GM23248 (cell line): ENCODE data around the gene CD164L2. TPM values are rescaled to one million over a fixed set of nuclear protein-coding genes. Genes with fewer than 3 reads are reported as not detected.

Source experiments
- DNase-seq: peaks from one replicate; pipeline ENCODE4 v3.0.0-alpha.2; 2015
- H2AFZ ChIP-seq: fragments of 200-600 bp; sonication (generic); 2 replicates; pipeline ENCODE4 v1.6.1; 2016; ENCODE audit warnings: antibody characterized with exemption
- H3F3A ChIP-seq: fragments of 200-600 bp; sonication (generic); 2 replicates; pipeline ENCODE4 v1.6.1; 2016; ENCODE audit warnings: mild to moderate bottlenecking, antibody characterized with exemption, mixed run types; ENCODE audit not compliant: insufficient read depth
- H3K27ac ChIP-seq: fragments of 200-600 bp; sonication (generic); 2 replicates; pipeline ENCODE4 v1.5.1; 2016; ENCODE audit warnings: mild to moderate bottlenecking
- H3K27me3 ChIP-seq: fragments of 200-600 bp; sonication (generic); replicated peaks from 2 replicates; pipeline ENCODE4 v1.6.1; 2016; ENCODE audit warnings: mild to moderate bottlenecking; ENCODE audit not compliant: insufficient read depth
- H3K36me3 ChIP-seq: fragments of 200-600 bp; sonication (generic); 2 replicates; pipeline ENCODE4 v1.6.1; 2016; ENCODE audit warnings: low read depth, mild to moderate bottlenecking
- H3K4me1 ChIP-seq: fragments of 200-600 bp; sonication (generic); 2 replicates; pipeline ENCODE4 v1.6.1; 2016; ENCODE audit warnings: mild to moderate bottlenecking; ENCODE audit not compliant: insufficient read depth
- H3K4me2 ChIP-seq: fragments of 200-600 bp; sonication (generic); one replicate; pipeline ENCODE4 v1.6.1; 2016; ENCODE audit warnings: mild to moderate bottlenecking; ENCODE audit not compliant: unreplicated experiment
- H3K4me3 ChIP-seq: fragments of 200-600 bp; sonication (generic); 2 replicates; pipeline ENCODE4 v1.5.1; 2016; ENCODE audit warnings: mild to moderate bottlenecking
- H3K79me2 ChIP-seq: fragments of 200-600 bp; sonication (generic); 2 replicates; pipeline ENCODE4 v1.6.1; 2016; ENCODE audit warnings: mild to moderate bottlenecking; ENCODE audit not compliant: insufficient read depth
- H3K9ac ChIP-seq: fragments of 200-600 bp; sonication (generic); 2 replicates; pipeline ENCODE4 v1.6.1; 2016; ENCODE audit warnings: mild to moderate bottlenecking
- H3K9me2 ChIP-seq: fragments of 200-600 bp; sonication (generic); 2 replicates; pipeline ENCODE4 v1.6.1; 2016; ENCODE audit warnings: mixed run types, mild to moderate bottlenecking, moderate library complexity; ENCODE audit not compliant: insufficient read depth
- H3K9me3 ChIP-seq: fragments of 200-600 bp; sonication (generic); one replicate; pipeline ENCODE4 v1.6.1; 2017; ENCODE audit warnings: low read depth
- H4K20me1 ChIP-seq: fragments of 200-600 bp; sonication (generic); 2 replicates; pipeline ENCODE4 v1.6.0; 2016; ENCODE audit not compliant: insufficient read depth
- EZH2 ChIP-seq: fragments of 200-600 bp; sonication (generic); IDR thresholded peaks from 2 replicates; pipeline ENCODE4 v1.6.1; 2018; ENCODE audit warnings: antibody characterized with exemption, mild to moderate bottlenecking; ENCODE audit not compliant: insufficient read depth, poor library complexity, severe bottlenecking
- EZH2phosphoT487 ChIP-seq: fragments of 200-600 bp; sonication (generic); IDR thresholded peaks from 2 replicates; pipeline ENCODE4 v1.6.1; 2018; ENCODE audit warnings: antibody characterized with exemption, moderate library complexity, mild to moderate bottlenecking, low read depth; ENCODE audit not compliant: insufficient read depth
- WGBS, 2 experiments: methylation state at CpG; one replicate each; pipeline ENCODE4 v1.1.6; 2015 to 2017; ENCODE audit warnings: low lambda C conversion rate in 2 of 2, low coverage in 1 of 2; ENCODE audit errors: missing lambda C conversion rate in 2 of 2; 5-methylcytosine and 5-hydroxymethylcytosine counted together
- in situ Hi-C: fragments of 300-500 bp; cut with MboI; formaldehyde crosslinking; loops from 2 replicates; pipeline ENCODE4 v1.15.0; 2020
- polyA plus RNA-seq: library from polyadenylated mRNA; unstranded; fragments of >200 nt; fragmentation: Nextera tagmentation; extraction: Ambion mirVana; gene quantifications from 2 replicates; pipeline ENCODE4 v1.2.1, GENCODE V29; 2016
- total RNA-seq: library from RNA; depleted of rRNA; stranded (reverse); fragments of >200 nt; shearing (Covaris generic); gene quantifications from 2 replicates; pipeline ENCODE4 v1.2.3, GENCODE V29; 2014

The CD164L2 gene
- total and polyA plus RNA-seq, 2 experiments from 2014 or later = not detected

- Histone ChIP-seq H3K27ac (no peak overlapping the region), H3K9me2 (no peaks in the 10 kb centered on the region), H3F3A (no peaks in the 10 kb centered on the region), H4K20me1 (no peaks in the 10 kb centered on the region), H3K9me3 (no peaks in the 10 kb centered on the region), H3K4me3 (no peak overlapping the region), H3K4me2 (no peak overlapping the region), H2AFZ (no peak overlapping the region), H3K9ac (no peak overlapping the region), H3K27me3 (no peaks in the 10 kb centered on the region), H3K4me1 (no peaks in the 10 kb centered on the region), H3K36me3 (no peaks in the 10 kb centered on the region), H3K79me2 (no peaks in the 10 kb centered on the region)
- DNase-seq = peak; percentile 49
- TF ChIP-seq EZH2phosphoT487 (no peak), EZH2 (no peak)
- in situ Hi-C loops = no loop called here
- 30 to 31% methylated on average over 43 to 57 of the region's 62 CpGs for WGBS, 2 experiments
These were observed 32.2 kb downstream of the CD164L2 start for GRCh38 chr1:27350663-27351540.

- WGBS, 2 experiments = 9 to 12% methylated on average over 60 to 71 of the region's 84 CpGs
- no peaks in the 10 kb centered on the region for H3K9me2 ChIP-seq
- H3F3A ChIP-seq = no peaks in the 10 kb centered on the region
- H4K20me1 ChIP-seq = no peaks in the 10 kb centered on the region
- peak overlapping the region; percentile 56 for H3K4me3 ChIP-seq
- in situ Hi-C loops = no loop called here
- no peaks in the 10 kb centered on the region for H3K36me3 ChIP-seq
- no peak overlapping the region for H3K27ac ChIP-seq
- no peaks in the 10 kb centered on the region for H3K27me3 ChIP-seq
- no peaks in the 10 kb centered on the region for H3K4me1 ChIP-seq
- peak overlapping the region; percentile 66 for H3K4me2 ChIP-seq
- H3K9ac ChIP-seq = peak overlapping the region; percentile 32
- no peaks in the 10 kb centered on the region for H3K9me3 ChIP-seq
- peak overlapping the region; percentile 56 for H2AFZ ChIP-seq
- H3K79me2 ChIP-seq = no peaks in the 10 kb centered on the region
- peak; percentile 87 for DNase-seq
- TF ChIP-seq EZH2phosphoT487 (no peak), EZH2 (no peak)
These were observed 33.1 kb downstream of the CD164L2 start for GRCh38 chr1:27349784-27350662.

GRCh38 chr1:27348861-27349783 is 34.0 kb downstream of the CD164L2 start:
- H4K20me1 ChIP-seq = no peaks in the 10 kb centered on the region
- peak overlapping the region; percentile 66 for H3K4me2 ChIP-seq
- no peaks in the 10 kb centered on the region for H3K4me1 ChIP-seq
- no peaks in the 10 kb centered on the region for H3K36me3 ChIP-seq
- peak overlapping the region; percentile 56 for H2AFZ ChIP-seq
- peak; percentile 47 for DNase-seq
- WGBS, 2 experiments = 24 to 25% methylated on average over 37 to 46 of the region's 51 CpGs
- no peak overlapping the region for H3K27ac ChIP-seq
- TF ChIP-seq EZH2phosphoT487 (no peak), EZH2 (no peak)
- H3K9me3 ChIP-seq = no peaks in the 10 kb centered on the region
- H3K27me3 ChIP-seq = no peaks in the 10 kb centered on the region
- H3K79me2 ChIP-seq = no peaks in the 10 kb centered on the region
- H3K9ac ChIP-seq = peak overlapping the region; percentile 32
- in situ Hi-C loops = no loop called here
- H3F3A ChIP-seq = no peaks in the 10 kb centered on the region
- H3K4me3 ChIP-seq = peak overlapping the region; percentile 56
- H3K9me2 ChIP-seq = no peaks in the 10 kb centered on the region
